ENCODE data around the gene NCK1.
A peak's percentile ranks its signal among the peaks of the same experiment; 100 is the strongest.

The NCK1 gene

DNA sequence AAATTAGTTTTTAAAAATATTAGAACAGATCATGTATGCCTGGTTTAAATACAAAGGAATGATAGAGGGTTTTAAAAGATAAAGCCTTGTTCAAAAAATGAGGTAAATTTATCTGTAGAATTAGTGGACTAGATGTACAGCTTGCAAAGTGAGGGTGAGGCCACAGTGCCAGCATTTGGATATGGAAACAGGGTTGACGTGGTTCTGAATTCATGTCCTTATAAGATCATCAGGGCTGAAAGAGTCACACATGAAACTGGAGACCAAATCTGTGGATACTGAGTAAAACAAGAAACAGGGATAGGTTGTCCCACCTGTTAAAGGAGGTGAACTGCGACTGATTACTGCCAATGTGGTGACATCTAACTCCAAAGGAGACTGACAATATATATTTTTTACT, 46.3 kb downstream of the NCK1 start:
- no peak for DNase-seq (ENCODE audit: low read depth)

DNA sequence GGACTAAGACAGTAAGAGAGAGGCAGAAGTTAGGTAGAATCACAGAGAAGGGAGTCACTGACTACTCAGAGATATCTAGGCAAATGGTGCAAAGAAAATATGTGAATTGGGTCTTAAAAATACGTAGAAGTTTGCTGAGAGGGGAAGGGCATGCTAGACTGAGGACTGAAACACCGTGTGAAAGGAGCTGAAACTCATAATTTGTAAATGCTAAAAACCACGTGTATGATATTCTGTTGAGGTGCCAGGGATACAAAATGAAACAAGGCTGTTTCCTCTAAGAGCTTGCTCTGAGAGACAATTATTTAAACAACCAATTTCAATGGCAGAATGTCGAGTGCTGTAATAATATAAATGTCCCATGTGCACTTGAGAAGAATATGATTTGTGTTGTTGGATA, 47.2 kb downstream of the NCK1 start:
- DNase-seq (ENCODE audit: low read depth), result no peak

GRCh38 chr3:136910697-136911096, 48.7 kb downstream of the NCK1 start:
- DNase-seq (ENCODE audit: low read depth), result no peak

DNA sequence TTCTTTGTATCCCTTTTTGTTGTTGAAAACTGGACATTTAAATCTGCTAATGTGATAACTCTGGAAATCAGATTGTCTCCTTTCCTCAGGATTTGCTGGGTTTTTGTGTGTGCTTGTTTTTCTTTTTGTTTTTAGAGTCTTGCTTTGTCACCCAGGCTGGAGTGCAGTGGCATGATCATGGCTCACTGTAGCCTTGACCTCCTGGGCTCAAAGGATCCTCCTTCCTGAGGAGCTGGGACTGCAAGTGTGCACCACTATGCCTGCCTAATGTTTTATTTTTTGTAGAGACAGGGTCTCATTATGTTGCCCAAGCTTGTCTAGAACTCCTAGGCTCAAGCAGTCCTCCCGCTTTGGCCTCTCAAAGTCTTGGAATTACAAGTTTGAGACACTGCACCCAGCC, 51.2 kb downstream of the NCK1 start:
- DNase-seq (ENCODE audit: low read depth), result no peak

GRCh38 chr3:136914739-136915138, 52.7 kb downstream of the NCK1 start:
- no peak for DNase-seq (ENCODE audit: low read depth)

DNA sequence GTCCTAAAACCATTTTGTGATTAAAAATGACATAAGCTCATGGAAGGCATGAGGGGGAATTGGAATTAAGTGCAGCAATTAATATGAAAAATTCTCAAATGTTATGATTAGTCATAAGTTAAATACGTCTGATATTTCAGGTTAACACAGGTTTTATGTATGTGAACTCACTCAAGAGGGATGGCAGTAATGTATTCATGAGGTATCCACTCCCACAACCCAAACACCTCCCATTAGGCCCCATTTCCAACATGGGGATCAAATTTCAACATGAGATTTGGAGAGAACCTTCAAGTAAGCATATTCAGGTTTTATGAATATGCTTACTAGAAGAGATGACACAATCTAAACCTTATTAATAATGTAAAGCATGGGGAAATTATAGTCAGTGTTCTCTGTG, 54.2 kb downstream of the NCK1 start:
- DNase-seq (ENCODE audit: low read depth), result no peak

- DNase-seq (ENCODE audit: low read depth), result peak; percentile 19
These were observed 58.0 kb downstream of the NCK1 start for GRCh38 chr3:136919799-136920580.

- no peak for DNase-seq (ENCODE audit: low read depth)
These were observed 59.0 kb downstream of the NCK1 start for GRCh38 chr3:136920904-136921611.

DNA sequence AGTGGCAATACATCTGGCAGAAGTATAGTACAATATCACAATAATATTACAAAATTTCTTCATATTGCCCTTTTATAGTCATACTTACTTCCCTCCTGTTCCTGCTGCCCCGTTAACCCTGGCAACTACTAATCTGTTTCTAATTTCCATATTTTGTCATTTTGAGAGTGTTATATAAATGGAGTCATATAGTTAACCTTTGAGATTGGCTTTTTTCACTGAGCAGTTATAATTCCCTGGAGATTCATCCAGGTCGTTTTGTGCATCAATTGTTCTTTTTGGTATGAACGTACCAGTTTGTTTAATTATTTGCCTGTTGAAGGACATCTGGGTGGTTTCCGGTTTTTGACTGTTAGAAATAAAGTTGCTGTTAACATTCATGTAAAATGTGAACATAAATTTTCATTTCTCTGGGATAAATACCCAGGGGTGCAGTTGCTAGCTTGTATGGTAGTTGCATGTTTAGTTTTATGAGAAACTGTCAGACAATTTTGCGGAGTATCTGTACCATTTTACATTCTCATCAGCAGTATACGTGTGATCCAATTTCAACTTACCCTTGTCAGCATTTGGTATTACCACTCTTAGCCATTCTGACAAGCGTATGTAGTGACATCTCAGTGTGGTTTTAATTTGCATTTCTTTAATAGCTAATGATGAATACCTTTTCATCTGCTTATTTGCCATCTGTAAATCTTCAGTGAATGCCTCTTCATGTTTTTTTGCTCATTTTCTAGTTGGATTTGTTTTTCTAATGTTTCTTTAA, 63.6 kb downstream of the NCK1 start:
- DNase-seq (ENCODE audit: low read depth), result no peak

GRCh38 chr3:136928240-136928639, 66.2 kb downstream of the NCK1 start:
- DNase-seq (ENCODE audit: low read depth), result no peak

- no peak for DNase-seq (ENCODE audit: low read depth)
These were observed 68.1 kb downstream of the NCK1 start for GRCh38 chr3:136929977-136930670.

GRCh38 chr3:136931606-136932005, 69.6 kb downstream of the NCK1 start:
- no peak for DNase-seq (ENCODE audit: low read depth)

DNA sequence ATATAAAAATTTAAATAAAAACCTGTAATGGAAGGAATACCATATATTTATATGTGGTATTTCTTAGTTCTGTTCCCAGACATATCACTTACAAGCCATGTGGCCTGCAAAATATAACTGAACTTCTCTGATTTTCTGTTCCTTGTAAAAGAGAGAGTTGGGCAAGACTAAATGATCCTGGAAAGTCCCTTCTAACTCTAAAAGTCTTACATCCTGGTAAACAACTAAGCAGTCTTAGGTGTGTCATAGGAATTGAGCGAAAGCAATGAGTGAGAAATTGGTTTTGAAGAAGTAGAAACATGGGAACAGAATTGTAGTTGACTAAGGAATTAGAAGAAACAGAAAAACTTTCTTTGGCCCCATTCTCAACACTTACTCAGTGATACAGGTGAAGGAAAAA, 70.5 kb downstream of the NCK1 start:
- DNase-seq (ENCODE audit: low read depth), result no peak

DNA sequence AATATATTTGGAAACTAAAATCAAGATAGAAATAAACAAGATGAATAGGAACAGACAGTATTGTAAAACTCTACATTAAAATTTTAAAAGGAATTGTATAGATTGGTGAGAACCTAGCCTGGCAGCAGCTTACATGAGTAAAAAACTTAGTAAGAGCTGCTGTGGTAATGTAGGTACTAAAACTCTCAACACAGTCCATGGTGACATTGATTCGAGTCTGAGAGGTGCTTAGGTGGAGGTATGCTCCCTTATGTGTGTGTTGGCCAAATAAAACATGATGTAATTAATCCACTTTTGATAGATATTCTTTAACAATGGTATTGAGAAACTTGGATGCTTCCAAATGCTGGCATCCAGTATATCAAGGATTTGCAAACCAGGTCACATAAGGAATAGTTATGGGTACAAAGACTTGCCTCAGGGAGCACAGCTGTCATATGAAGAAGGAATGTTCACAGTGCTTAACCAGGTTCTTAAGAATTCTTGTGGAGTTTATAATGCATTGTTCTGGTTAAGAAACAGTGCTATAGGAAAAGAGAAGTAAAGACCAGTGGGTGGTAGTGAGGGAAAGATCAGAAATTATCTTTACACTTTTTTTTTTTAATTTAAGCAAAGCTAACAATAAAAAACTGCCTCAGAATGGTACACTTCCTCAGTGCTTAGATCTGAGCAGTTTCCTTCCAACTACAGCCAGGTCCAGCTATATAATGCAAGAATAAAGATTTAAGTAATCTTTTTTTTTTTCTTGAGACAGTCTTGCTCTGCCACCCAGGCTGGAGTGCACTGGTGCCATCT, 71.2 kb downstream of the NCK1 start:
- no peak for DNase-seq (ENCODE audit: low read depth)

- DNase-seq (ENCODE audit: low read depth), result no peak
These were observed 75.2 kb downstream of the NCK1 start for GRCh38 chr3:136937175-136937574.

DNA sequence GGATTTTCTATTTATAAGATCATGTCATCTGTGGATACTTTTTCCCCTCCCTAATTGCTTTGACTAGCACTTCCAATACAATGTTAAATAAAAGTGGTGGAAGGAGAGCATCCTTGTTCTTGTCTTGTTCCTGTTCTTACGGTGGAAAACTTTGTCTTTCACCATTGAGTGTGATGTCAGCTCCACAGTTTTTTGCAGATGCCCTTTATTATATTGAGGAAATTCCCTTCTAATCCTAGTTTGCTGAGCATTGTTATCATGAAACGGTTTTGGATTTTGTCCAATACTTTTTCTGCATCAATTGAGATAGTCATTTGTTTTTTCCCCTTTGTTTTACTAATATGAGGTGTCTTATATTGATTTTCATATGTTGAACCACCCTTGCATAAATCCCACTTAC, 75.8 kb downstream of the NCK1 start:
- no peak for DNase-seq (ENCODE audit: low read depth)

GRCh38 chr3:136938334-136938733, 76.3 kb downstream of the NCK1 start:
- no peak for DNase-seq (ENCODE audit: low read depth)

DNA sequence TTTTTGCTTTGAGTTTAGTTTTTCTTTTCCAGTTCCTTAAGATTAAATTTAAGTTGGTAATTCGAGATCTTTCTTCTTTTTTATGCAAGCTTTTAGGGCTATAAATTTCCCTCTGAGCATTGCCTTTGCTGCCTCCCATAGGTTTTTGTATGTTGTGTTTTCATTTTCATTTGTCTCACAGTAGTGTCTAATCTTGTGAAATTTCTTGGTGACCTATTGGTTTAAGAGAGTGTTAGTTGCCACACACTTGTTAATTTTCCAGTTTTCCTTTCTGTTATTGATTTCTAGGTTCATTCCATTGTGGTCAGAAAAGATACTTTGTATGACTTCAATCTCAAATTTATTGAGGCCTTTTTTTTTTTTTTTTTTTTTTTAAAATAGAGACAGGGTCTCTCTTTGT, 77.5 kb downstream of the NCK1 start:
- no peak for DNase-seq (ENCODE audit: low read depth)

GRCh38 chr3:136942803-136943202, 80.8 kb downstream of the NCK1 start:
- no peak for DNase-seq (ENCODE audit: low read depth)

DNA sequence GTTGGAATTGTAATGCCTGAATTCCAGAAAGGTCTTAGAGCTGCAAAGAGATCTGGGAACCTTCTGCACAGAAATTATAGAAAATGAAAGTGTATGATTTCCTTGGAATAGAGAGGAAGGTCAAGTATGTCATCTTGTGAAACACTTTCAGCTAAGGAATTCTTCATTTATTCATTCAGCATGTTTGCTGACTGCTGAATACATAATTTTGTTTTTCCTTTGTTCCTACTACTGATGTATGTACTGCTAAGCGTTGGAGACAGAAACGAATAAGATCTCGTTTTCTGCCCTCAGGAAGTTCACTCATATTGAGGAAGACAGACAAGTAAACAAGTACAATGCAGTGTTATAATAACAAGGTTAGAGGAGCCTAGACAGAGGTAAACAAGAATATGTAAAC, 81.4 kb downstream of the NCK1 start:
- DNase-seq (ENCODE audit: low read depth), result no peak

DNA sequence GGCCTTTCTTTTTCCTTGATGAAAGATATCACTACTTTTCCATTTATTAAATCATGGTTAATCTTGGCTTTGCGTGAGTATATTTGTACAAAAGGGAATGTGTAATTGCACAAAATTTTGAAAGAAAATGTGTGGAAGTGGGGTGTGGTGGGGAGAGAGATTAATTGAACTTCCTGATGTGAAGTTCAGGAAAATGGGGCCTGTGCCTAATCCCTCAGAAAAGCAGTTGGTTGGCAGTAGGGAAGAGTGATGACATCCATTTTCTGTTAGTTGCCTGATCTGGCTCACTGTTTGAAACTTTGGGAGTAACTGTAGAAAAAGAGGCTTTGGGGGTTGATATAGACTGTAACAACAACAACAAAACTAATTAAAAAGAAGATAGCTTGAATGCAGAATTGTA, 85.0 kb downstream of the NCK1 start:
- DNase-seq (ENCODE audit: low read depth), result no peak

- no peak for DNase-seq (ENCODE audit: low read depth)
These were observed 85.5 kb downstream of the NCK1 start for GRCh38 chr3:136947477-136947876.
